AG09319 (cell line): ENCODE data around the gene NXPE3.

ENCODE experiments used
- DNase-seq: peaks from one replicate; pipeline ENCODE4 v3.0.0-alpha.2; 2010; ENCODE audit warnings: low read depth; ENCODE audit errors: extremely low read depth
- CTCF ChIP-seq: IDR thresholded peaks from 2 replicates; pipeline ENCODE4 v1.5.1; 2011; ENCODE audit warnings: low read depth, mild to moderate bottlenecking, inconsistent platforms, low read length, moderate library complexity

NXPE3 gene

GRCh38 chr3:101842935-101843330 lies 63.9 kb downstream of the NXPE3 start:
- TF ChIP-seq CTCF = no peak
- no peak for DNase-seq

- no peak for DNase-seq
- TF ChIP-seq CTCF = no peak
Observed at GRCh38 chr3:101845425-101845824, 66.4 kb downstream of the NXPE3 start.

- TF ChIP-seq CTCF = no peak
- DNase-seq = no peak
Observed at GRCh38 chr3:101846709-101847108, 67.7 kb downstream of the NXPE3 start.

GRCh38 chr3:101847328-101847727 lies 68.3 kb downstream of the NXPE3 start:
- TF ChIP-seq CTCF = no peak
- DNase-seq = no peak

GRCh38 chr3:101848326-101848725 lies 69.3 kb downstream of the NXPE3 start:
- no peak for DNase-seq
- TF ChIP-seq CTCF = no peak

- no peak for TF ChIP-seq CTCF
Observed at GRCh38 chr3:101848754-101849713, 70.0 kb downstream of the NXPE3 start, which contains the start of gene NFKBIZ. Gene NFKBIZ, plus strand, starts transcription at chr3:101849514. Its CDS starts 115 bp downstream, at chr3:101849629.

GRCh38 chr3:101849714-101850245 lies 70.8 kb downstream of the NXPE3 start:
- no peak for TF ChIP-seq CTCF
- DNase-seq = no peak

More at GRCh38 chr3:101848754-101849713, 70.0 kb downstream of the NXPE3 start, which contains the start of gene NFKBIZ:
- DNase-seq = peak; percentile 90
